ENCODE data around the gene LCN1.

LCN1 gene

DNA sequence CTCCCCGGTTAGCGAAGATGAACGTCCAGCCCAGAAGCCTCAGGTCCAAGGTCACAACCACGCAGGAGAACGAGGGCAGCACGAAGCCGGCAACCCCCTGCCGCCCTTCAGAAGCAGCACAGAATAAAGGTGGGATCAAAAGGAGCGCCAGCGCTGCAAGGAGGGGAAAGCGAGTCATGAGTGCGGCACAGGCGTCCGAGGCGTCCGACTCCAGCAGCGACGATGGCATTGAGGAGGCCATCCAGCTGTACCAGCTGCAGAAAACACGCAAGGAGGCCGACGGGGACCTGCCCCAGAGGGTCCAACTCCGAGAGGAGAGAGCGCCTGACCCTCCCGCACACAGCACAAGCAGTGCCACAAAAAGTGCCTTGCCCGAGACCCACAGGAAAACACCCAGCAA lies 35.9 kb upstream of the LCN1 start:
- Histone ChIP-seq H4K20me1 (ENCODE audit: insufficient read depth, low read length) (no peaks in the 10 kb centered on the region), H3K4me3 (ENCODE audit: low read length) (no peak overlapping the region), H3K4me2 (ENCODE audit: low read depth, low read length) (no peak overlapping the region), H3K9ac (ENCODE audit: low read length) (no peak overlapping the region), H3K27ac (ENCODE audit: low read length) (no peak overlapping the region), H3K9me2 (replicated peaks; ENCODE audit: insufficient read depth, low read length) (no peaks in the 10 kb centered on the region), H3F3A (ENCODE audit: insufficient read depth, low read length) (peaks cover 7% of the 10 kb centered on the region), H3K9me3 (replicated peaks; ENCODE audit: insufficient read depth, low read length) (no peaks in the 10 kb centered on the region), H2AFZ (ENCODE audit: low read length) (no peak overlapping the region), H3K36me3 (replicated peaks; ENCODE audit: insufficient read depth, low read length) (no peaks in the 10 kb centered on the region), H3K4me1 (ENCODE audit: low read length) (no peaks in the 10 kb centered on the region), H3K79me2 (ENCODE audit: low read length) (peaks cover 5% of the 10 kb centered on the region; the same call in 1 of the 2 replicates), H3K27me3 (replicated peaks; ENCODE audit: insufficient read depth, low read length) (no peaks in the 10 kb centered on the region)
- no peak for DNase-seq
- TF ChIP-seq, protein P1, sequence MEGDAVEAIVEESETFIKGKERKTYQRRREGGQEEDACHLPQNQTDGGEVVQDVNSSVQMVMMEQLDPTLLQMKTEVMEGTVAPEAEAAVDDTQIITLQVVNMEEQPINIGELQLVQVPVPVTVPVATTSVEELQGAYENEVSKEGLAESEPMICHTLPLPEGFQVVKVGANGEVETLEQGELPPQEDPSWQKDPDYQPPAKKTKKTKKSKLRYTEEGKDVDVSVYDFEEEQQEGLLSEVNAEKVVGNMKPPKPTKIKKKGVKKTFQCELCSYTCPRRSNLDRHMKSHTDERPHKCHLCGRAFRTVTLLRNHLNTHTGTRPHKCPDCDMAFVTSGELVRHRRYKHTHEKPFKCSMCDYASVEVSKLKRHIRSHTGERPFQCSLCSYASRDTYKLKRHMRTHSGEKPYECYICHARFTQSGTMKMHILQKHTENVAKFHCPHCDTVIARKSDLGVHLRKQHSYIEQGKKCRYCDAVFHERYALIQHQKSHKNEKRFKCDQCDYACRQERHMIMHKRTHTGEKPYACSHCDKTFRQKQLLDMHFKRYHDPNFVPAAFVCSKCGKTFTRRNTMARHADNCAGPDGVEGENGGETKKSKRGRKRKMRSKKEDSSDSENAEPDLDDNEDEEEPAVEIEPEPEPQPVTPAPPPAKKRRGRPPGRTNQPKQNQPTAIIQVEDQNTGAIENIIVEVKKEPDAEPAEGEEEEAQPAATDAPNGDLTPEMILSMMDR (IDR thresholded peaks at IDR 0.05; ENCODE audit: low read length), result no peak
- TF ChIP-seq EZH2 (optimal IDR thresholded peaks at IDR 0.05; ENCODE audit: low read depth, low read length) (no peak), EZH2phosphoT487 (IDR thresholded peaks at IDR 0.05; ENCODE audit: low read length) (no peak)

DNA sequence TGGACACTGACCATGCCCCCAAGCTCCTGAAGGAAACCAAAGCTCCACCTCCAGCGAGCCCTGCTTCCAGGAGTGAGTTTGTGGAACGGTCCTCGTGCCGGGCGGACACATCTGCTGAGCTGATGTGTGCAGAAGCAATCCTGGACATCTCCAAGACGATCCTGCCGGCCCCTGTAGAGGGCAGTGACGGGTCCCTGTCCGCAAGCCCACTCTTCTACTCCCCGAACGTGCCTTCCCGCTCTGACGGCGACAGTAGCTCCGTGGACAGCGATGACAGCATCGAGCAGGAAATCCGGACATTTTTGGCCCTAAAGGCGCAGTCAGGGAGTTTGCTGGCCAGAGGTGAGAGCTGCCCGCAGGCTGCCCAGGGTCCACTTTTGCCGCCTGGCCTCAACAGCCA lies 35.4 kb upstream of the LCN1 start:
- DNase-seq, result no peak
- Histone ChIP-seq H3K4me2 (ENCODE audit: low read depth, low read length) (no peak overlapping the region), H3K9me3 (replicated peaks; ENCODE audit: insufficient read depth, low read length) (no peaks in the 10 kb centered on the region), H3K9me2 (replicated peaks; ENCODE audit: insufficient read depth, low read length) (no peaks in the 10 kb centered on the region), H3K27ac (ENCODE audit: low read length) (no peak overlapping the region), H4K20me1 (ENCODE audit: insufficient read depth, low read length) (no peaks in the 10 kb centered on the region), H3K4me3 (ENCODE audit: low read length) (no peak overlapping the region), H3K4me1 (ENCODE audit: low read length) (no peaks in the 10 kb centered on the region), H3K9ac (ENCODE audit: low read length) (no peak overlapping the region), H3F3A (ENCODE audit: insufficient read depth, low read length) (peaks cover 3% of the 10 kb centered on the region), H3K36me3 (replicated peaks; ENCODE audit: insufficient read depth, low read length) (no peaks in the 10 kb centered on the region), H3K79me2 (ENCODE audit: low read length) (peaks cover 2% of the 10 kb centered on the region; the same call in 1 of the 2 replicates), H2AFZ (ENCODE audit: low read length) (no peak overlapping the region), H3K27me3 (replicated peaks; ENCODE audit: insufficient read depth, low read length) (no peaks in the 10 kb centered on the region)
- TF ChIP-seq, protein P1 (IDR thresholded peaks at IDR 0.05; ENCODE audit: low read length), result no peak
- TF ChIP-seq EZH2phosphoT487 (IDR thresholded peaks at IDR 0.05; ENCODE audit: low read length), result no peak
- no peak for TF ChIP-seq EZH2 (optimal IDR thresholded peaks at IDR 0.05; ENCODE audit: low read depth, low read length)

DNA sequence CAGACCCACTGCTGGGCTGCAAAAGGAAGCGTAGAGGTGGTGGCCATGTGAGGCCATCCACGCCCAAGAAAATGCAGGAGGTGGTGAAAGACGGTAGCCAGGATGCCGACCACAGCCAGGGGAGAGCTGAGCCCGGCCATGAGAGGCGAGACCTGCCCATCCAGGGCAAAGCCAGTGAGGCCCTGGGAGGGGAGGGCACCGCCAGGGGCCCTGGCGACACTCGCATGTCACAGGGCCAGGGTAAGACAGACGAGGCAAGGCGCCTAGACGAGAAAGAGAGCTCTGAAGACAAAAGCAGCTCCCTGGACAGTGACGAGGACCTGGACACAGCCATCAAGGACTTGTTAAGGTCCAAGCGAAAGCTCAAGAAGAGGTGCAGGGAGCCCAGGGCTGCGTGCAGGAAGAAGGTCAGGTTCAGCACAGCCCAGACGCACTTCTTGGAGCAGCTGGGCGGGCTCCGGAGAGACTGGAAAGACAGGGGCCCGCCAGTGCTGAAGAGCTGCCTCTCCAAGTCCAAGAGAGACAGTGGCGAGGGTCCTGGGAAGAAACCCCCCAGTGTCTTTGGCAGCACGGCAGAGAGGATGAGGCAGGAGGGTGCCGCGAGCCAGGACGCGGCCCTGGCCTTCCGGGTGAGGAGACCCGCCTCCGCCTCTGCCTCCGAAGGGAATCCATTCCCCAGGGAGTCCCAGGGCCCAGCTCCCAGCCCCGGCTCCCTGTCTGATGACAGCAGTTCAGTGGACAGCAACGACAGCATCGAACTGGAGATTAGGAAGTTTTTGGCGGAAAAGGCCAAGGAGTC lies 34.8 kb upstream of the LCN1 start:
- Histone ChIP-seq H2AFZ (ENCODE audit: low read length) (no peak overlapping the region), H3K9me3 (replicated peaks; ENCODE audit: insufficient read depth, low read length) (no peaks in the 10 kb centered on the region), H3K4me3 (ENCODE audit: low read length) (no peak overlapping the region), H3K27me3 (replicated peaks; ENCODE audit: insufficient read depth, low read length) (no peaks in the 10 kb centered on the region), H3K27ac (ENCODE audit: low read length) (no peak overlapping the region), H3K4me1 (ENCODE audit: low read length) (no peaks in the 10 kb centered on the region), H3K4me2 (ENCODE audit: low read depth, low read length) (no peak overlapping the region), H3K9me2 (replicated peaks; ENCODE audit: insufficient read depth, low read length) (no peaks in the 10 kb centered on the region), H3K79me2 (ENCODE audit: low read length) (no peaks in the 10 kb centered on the region), H4K20me1 (ENCODE audit: insufficient read depth, low read length) (no peaks in the 10 kb centered on the region), H3F3A (ENCODE audit: insufficient read depth, low read length) (no peaks in the 10 kb centered on the region), H3K9ac (ENCODE audit: low read length) (no peak overlapping the region), H3K36me3 (replicated peaks; ENCODE audit: insufficient read depth, low read length) (no peaks in the 10 kb centered on the region)
- TF ChIP-seq, protein P1 (IDR thresholded peaks at IDR 0.05; ENCODE audit: low read length), result no peak
- TF ChIP-seq EZH2phosphoT487 (IDR thresholded peaks at IDR 0.05; ENCODE audit: low read length), result no peak
- no peak for TF ChIP-seq EZH2 (optimal IDR thresholded peaks at IDR 0.05; ENCODE audit: low read depth, low read length)
- no peak for DNase-seq

All from MM.1S (cell line).